Hematopoietic multipotent progenitor cell (in vitro differentiated cells): ENCODE measurements around the gene TRIO. TPM values are rescaled to one million over a fixed set of nuclear protein-coding genes. Genes with fewer than 3 reads are reported as not detected.

Experiments used
- DNase-seq, 3 donors: peaks; one replicate each; pipeline ENCODE4 v3.0.0-alpha.2; 2011 to 2015; ENCODE audit warnings: low read depth in 2 of 3, low spot score in 2 of 3
- total RNA-seq: library from RNA; depleted of rRNA; stranded (reverse); fragments of >200 nt; gene quantifications from one replicate; pipeline ENCODE4 v1.2.3, GENCODE V29; 2012

The TRIO gene
- total RNA-seq, 1 donor = 69.2 TPM

GRCh38 chr5:14164164-14165163 lies 21.3 kb downstream of the TRIO start:
- no peak for DNase-seq

DNA sequence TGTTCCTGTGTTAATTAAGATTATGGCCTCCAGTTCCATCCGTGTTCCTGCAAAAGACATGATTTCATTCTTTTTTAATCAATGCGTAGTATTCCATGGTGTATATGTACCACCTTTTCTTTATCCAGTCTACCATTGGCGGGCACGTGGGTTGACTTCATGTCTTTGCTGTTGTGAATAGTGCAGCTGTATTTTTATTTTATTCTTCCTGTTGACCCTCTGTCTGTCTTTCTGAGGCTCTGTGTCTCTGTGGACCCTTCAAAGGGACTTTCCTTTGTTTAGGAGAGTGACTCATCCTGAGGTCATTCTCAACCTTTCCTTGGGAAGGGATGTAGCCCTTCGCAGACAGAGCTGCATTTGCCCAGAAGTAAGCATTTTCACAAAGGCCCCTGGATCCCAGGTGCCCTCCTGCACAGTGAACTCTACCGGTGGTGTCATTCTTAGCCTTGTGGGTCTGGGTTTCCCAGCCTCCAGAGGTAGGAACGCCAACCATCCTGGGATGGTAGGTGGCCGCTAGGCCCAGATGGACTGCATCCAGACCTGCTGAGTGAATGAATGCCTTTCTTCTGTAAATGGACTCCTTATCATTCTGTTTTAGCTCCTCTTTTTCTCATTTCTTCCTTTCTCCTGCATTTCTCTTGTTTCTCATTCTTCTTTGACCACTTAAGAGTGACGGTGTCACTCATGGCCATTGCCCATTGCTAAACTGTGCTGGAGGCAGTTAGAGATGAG lies 22.4 kb downstream of the TRIO start:
- DNase-seq = no peak

GRCh38 chr5:14166437-14166836 lies 23.3 kb downstream of the TRIO start:
- no peak for DNase-seq

DNA sequence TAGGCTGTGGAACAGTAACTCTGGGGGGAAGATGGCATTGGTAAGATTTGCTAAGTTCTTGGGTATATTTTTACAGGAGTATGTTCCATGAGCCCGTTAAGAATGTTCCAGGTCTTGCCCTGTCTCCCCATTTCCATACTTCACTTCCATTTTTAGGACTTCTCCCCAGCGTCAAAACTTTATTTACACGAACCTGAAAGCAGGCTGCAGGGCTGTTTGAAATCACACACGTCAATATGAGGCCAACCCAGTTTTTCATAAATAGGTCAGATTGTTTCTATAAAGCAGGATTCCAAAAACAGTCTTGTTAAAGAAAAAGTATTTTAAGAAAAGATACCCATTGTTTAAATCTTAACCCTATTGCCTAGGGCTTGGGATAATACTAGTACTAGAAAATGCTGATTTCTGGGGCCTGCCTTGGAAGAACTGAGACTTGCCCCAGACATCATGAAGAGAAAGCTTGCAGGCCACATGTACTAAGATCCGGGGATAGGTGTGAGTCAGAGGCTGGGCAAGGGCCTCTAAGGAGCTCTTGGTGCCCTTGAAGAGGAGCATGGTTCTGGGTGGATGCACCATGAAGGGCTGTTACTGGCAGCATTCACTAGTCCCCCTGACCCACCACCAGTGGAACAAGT lies 24.2 kb downstream of the TRIO start:
- DNase-seq = no peak

DNA sequence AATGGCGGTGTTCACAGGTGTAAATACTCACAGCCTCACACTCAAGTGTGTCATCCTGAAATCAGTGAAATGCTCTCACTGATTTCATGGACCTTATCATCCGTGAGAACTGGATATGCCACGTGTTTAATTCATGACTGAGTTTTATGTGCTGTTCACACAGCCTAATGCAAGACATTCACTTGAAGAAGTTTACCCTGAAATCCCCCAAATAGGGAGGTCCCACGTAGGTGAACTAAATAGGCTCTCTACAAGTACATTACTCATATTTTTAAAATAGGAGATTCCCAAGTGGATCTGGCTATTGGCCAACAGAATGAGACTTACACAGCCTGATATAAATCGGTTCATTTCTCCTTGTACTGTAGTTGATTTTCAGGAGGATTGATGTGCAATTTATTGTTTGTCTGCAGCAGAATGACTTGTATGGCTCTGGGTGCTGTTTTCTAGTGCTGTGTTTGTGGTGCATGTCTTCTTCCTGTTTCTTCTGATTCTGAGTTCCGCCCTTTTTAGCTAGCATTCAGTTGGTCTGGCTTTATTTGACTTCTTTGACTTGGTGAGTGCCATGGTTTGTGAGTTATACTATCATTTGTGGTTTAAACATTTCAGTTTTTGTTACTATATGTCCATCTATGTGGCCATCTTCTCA lies 25.1 kb downstream of the TRIO start:
- no peak for DNase-seq

- no peak for DNase-seq
These were observed 25.7 kb downstream of the TRIO start for GRCh38 chr5:14168793-14169262.

DNA sequence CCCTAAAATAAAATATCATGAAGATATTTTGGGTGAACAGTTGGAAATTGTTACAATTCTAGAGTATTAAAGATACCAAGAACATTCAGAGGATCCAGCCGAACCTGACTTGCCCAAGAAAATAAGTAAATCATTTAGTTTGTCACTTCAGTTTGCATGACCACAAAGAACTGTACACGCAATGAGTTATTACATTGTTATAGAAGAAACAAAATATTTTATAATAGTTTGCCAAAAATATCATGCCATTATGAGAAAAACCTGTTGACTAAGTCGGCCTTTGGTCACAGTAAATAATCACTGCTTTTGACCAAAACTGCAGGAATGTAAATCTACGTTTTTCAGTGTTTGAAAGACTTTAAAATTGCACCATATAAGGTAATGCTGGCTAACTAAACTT lies 27.9 kb downstream of the TRIO start:
- DNase-seq = no peak

DNA sequence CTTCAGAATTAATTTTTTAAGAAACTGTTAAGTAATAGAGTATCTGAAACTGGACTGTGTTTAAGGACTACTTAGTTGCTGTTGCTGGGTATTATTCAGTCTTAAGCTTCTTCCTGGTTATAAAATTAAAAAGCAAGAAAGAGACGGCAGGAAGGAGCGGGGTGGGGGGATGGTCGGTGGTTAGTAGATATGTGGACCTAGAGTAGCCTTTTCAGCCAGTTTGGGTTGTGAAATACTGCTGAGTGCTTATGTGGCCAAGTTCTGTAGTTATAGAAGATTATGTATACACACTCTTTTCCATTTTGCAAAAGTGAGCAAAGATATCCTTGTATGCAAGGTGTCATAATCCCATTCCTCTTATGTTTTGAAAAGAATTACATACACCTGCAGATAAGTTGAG lies 28.5 kb downstream of the TRIO start:
- peak in 1 of 3 donors; percentile 52 for DNase-seq

DNA sequence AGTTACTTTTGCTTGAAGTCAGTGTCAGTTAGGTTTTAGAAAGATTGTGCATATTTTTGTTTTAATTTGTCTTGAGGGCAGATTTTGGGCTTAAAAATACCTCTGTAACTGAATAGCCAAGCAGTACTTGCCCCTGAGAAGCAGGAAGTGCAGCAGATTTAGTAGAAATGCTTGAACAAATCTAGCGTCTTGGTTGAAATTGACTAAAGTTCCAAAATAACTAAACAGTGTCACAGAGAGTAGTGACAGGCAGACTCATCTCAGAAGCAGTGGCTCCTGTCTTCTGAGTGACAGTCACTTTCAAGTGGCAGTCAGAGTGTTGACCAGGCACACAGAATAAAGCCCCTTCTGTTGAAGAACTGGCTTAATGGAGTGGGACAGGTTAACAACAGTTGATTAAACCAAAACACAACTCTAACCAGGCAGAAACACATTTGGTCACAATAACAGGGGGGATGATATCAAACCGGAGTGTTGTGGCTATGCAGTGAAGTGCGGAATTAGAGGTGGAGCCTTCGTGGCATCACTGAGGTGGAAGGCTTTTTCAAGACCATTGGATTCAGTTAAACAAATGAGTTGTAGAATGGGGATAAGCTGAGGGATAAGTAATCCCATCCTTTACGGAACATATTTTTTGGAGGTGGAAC lies 29.1 kb downstream of the TRIO start:
- DNase-seq = no peak

GRCh38 chr5:14173377-14174229 lies 30.5 kb downstream of the TRIO start:
- DNase-seq = no peak

DNA sequence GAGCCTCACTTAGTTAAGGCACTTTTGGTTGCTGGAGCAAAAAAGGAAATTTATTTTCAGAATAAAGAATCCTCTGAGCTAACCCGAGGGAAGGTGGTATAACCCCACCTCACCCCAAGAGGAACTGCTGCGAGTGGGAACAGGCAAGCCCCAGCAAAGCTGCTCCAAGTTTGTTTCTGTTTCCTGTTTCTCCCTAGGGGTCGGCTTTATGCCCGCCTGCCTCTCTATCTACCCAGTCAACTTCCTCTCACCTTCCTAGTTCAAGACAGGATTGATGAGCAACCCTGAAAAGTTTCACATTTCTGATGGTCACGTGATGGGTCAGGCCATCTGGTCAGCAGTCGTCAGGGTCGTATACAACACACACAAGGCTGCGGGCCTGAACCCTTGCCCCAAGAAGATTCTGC lies 31.1 kb downstream of the TRIO start:
- peak in 1 of 3 donors; percentile 50 for DNase-seq

- no peak for DNase-seq
These were observed 32.2 kb downstream of the TRIO start for GRCh38 chr5:14175381-14175780.

DNA sequence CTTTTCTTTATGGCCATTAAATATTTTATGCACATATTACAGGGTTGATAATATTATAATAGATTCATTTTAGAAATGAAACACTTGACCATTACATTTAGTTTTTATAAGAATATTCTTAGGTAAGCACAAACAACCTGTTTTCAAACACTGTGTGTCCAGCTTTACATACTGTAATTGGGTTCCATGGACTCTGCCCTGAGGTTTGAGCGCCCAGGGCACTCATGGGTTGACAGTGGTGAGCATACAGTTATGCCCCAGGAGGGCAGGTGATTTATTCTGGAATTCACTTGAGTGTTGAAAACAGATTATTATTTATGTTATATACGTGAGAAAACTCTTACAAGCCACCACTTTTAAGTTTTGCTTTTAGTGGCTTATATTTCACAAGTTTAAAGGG lies 33.7 kb downstream of the TRIO start:
- no peak for DNase-seq

GRCh38 chr5:14177634-14178033 lies 34.5 kb downstream of the TRIO start:
- no peak for DNase-seq

DNA sequence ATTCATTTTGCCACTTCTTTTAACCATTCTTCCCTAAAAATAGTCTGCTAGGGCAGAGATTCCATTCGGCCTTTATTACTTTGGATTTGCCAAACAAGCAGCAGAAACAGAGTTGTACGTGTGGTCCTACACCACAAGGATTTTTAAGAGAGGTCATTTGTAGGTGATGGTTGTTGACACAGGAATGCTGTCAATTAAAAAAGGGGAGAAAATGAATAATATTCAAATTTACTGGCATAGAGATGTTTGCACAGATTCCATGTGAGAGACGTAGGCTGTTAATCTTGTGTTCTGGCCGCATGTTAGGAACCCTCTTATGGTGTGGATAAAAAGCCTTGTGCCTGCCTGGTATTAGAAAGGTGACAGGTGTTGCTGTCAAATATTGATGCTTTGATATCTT lies 34.9 kb downstream of the TRIO start:
- DNase-seq = no peak

DNA sequence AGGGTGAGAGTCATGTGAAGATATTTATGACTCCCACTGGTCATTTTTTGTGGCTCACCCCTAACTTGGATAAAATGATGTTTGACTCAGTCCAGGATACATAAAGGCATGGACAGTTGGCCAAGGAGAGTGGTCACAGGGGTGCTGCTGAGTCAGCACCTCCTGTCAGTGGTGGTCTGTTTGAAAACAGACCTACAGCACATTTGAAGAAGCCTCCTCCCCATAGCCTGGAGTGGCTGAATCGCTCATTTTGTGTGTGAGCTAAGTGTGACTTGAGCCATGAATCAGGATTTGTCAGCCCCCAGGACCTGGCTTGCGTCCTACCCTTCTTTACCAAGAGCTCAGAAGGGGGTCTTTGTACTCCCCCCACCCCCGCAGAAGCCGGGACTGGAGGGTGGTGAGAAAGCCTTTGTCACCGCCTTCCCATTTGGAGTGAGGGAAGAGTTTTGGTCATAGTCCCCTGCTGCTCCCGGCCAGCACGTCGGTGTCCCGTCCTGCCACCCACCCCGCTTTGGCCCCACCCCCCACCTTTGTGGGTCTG lies 35.6 kb downstream of the TRIO start:
- no peak for DNase-seq

DNA sequence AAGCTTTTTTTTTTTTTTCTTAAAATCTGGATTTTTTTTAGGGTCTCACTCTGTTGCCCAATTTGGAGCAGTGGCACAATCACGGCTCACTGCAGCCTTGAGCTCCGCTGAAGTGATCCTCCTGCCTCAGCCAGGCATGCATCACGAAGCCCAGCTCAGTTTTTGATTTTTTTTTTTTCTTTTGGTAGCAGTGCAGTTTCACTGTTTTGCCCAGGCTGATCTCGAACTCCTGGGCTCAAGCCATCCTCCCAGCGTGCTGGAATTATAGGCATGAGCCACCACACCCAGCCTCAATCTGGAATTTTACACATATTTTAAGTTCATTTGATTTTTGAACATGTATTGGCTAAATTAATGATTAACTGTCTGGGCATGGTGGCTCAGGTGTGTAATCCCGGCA lies 36.3 kb downstream of the TRIO start:
- DNase-seq = no peak

DNA sequence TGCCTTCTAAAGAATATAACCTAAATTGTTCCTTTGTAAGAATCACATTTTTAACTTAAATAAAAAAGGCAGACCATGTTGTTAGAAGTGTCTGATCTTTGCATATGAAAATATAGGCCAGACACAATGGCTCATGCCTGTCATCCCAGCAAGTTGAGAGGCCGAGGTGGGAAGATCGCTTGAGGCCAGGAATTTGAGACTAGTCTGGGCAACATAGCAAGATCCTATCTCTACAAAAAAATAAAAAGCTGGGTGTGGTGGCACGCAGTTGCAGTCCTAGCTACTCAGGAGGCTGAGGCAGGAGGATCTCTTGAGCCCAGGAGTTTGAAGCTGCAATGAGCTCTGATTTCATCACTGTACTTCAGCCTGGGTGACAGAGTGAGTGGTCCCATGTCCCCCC lies 37.3 kb downstream of the TRIO start:
- no peak for DNase-seq
